GM21528 (cell line): ENCODE data around the gene CBLB.

Experiments used
- ATAC-seq: cut with Tn5 transposase; IDR thresholded peaks from one replicate; pipeline ENCODE4 v1.9.1; 2021; ENCODE audit warnings: mild to moderate bottlenecking, moderate library complexity; ENCODE audit not compliant: unreplicated experiment, low FRiP score

The CBLB gene

DNA sequence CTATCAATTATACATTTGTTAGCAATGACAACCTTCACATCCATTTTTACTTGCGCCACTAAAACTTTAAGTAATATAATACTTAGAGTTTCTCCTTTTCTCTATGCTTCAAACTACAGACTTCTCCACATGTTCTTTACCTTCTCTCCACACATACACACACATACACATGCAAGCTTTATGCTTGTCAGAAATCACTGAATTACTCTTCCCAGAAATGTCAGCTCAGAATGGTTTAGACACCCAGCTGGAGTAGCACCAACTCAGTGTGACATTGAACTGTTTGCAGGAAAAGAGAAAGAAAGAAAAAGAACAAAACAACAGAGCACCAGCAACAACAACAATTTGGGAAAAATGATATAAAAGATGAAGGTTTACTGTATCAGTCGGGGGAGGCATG lies 20.9 kb downstream of the CBLB start:
- no peak for ATAC-seq

DNA sequence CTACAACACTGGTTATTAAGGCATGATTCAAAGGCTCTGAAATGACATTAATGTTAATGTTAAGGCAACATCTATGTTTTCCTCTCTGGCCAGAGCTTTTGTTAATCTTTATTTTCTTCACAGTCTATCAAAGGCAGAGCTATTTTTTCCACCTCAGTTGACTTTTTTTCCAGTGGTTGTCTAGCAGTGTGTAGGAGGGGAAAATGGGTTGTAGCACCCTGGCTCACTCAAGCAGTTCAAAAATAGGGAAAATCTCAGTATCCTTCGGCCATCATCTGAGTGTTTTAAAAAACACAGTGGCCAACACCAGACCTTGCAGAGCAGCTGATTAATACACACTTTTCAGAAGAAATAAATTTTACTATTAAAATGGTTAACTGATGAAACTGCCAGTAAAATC lies 21.4 kb downstream of the CBLB start:
- no peak for ATAC-seq

DNA sequence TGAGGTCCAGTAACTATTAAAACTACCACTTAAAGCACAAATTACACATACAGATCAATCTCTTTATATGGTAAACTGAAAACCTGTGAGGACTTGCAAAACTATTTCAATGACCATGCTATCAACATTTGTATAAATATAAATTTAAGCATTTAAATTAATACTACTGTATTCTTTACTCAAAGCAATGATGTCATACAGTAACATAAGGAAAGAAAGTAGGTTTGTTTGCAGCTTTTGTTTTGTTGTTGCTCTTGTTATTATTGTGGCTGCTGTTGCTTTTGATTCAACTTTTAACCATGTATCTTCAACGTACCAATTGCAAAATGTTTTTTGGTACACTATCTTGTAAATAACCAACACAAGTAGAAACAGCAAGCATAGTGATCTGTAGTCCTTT lies 22.0 kb downstream of the CBLB start:
- ATAC-seq: no peak

DNA sequence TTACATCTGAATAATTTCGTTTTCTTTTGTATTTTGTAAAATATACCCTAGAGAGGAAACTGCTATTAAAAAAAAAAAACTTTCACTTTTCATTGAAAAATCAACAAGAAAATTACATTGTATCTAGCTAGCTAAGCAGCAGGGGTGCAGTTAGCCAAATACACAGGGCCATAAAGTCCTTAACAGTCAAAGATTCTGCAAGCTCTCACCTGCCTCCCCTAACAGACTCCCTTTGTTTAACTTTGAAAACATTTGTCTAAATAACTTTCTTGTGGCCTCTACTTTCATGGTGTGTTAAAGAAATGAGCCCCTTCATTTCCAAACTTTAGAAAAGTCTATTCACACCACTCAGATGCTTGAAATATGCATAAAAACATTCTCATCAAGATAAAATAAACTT lies 23.3 kb downstream of the CBLB start:
- ATAC-seq: no peak

- no peak for ATAC-seq
Measured at GRCh38 chr3:105844704-105845103, 24.1 kb downstream of the CBLB start.

GRCh38 chr3:105843994-105844393 lies 24.8 kb downstream of the CBLB start:
- ATAC-seq: no peak

GRCh38 chr3:105842943-105843342 lies 25.9 kb downstream of the CBLB start:
- no peak for ATAC-seq

DNA sequence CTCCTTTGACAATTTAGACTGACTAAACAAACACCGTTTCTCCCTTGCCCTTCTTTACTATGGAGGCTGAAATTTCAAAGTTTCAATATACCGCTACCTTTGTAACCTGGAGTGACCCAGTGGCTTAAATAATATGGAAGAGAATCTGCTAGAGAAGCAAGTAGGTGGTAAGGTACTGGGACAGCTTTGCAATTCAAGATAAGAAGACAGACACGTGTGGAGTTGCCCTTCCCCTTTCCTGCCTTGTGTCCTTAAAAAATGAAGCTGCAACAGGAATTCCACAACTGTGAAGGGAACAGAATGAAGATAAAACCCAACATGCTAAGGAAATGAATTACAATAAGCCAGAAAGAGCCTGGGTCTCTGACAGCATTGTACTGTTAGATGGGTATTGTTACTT lies 26.4 kb downstream of the CBLB start:
- no peak for ATAC-seq

DNA sequence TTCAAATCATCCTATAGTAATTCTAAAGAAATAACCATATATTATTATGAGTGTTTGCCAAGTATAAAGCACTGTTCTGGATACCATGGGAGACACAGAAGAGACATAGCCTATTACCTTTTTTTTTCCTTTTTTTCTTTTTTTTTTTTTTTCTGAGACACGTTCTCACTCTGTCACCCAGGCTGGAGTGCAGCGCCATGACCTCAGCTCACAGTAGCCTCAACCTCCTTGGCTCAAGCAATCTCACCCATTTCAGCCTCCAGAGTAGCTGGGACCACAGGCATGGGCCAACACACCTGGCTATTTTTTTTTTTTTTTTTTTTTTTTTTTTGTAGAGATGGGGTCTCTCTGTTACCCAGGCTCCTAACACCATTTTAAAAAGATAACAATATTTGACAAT lies 30.9 kb downstream of the CBLB start:
- no peak for ATAC-seq

GRCh38 chr3:105837143-105837740 lies 31.6 kb downstream of the CBLB start:
- peak; percentile 97 for ATAC-seq

DNA sequence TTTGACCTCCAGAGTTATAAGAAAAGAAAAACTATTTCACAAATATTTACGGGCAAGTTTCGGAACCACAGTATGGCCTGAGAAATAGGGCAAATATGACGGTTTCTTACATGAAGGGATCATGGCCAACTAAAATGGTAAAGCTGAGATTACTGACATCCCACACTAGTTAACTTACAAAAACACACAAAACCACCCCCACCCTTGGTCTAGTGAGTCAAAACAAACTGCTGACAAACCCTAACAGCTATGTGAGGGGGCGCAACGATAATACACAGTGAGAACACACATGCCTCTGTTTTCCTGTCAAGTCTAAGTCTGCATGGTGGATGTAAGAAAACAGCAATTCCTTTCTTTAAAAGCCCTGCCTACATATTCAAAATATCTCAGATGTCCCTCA lies 32.3 kb downstream of the CBLB start:
- no peak for ATAC-seq

DNA sequence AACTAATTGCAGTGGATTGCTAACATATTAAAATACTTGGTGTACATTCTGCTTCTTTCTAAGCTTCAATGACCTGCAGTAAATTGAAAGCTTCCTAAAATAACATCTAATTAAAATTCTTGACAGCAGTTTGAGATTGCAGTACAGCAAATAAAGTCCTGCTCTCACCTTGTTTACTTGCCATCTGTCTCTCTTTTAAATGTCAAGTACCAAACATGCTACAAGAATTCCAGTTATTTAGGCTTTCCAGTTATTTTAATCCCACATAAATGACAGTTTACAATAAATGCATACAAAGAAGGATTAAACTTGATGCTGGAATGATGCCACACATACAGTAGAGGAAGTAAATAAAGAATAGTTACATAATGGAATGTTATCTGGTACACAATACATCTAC lies 33.2 kb downstream of the CBLB start:
- ATAC-seq: no peak

GRCh38 chr3:105834768-105835167 lies 34.0 kb downstream of the CBLB start:
- ATAC-seq: no peak

DNA sequence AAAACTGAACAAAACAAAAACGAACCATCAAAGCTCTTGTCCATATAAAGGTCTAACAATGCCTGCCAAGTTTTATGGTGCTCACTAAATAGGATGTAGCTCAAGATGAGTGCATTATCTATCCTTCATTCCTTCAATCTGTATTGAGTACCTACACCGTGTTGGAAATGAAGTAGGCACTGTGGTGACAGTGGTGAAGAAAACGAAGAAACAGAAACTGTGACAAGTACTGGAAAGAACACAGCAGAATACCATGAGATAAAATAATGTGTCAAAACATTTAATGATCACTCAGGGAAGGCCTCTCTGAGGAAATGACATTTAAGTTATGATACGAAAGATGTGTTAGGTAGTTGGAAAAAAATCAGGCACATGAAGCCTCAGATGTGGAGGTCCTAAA lies 36.2 kb downstream of the CBLB start:
- ATAC-seq: no peak

DNA sequence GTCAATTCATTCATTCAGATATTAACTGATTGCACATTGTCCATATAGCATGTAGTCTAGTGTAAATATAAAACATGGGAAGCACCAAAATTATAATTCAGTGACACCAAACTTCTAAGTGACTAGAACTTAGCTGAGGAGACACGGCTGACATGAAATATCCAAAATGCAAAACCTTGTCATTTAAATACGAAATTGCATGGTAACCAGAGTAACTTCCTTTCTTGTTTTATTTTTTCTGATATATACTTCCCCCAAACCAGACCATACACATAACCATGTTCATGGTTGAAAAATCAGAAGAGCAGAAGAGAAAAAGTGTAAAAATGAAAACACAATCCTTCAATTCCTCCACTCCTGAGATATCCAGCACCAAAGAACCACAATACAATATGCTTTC lies 38.0 kb downstream of the CBLB start:
- ATAC-seq: no peak

DNA sequence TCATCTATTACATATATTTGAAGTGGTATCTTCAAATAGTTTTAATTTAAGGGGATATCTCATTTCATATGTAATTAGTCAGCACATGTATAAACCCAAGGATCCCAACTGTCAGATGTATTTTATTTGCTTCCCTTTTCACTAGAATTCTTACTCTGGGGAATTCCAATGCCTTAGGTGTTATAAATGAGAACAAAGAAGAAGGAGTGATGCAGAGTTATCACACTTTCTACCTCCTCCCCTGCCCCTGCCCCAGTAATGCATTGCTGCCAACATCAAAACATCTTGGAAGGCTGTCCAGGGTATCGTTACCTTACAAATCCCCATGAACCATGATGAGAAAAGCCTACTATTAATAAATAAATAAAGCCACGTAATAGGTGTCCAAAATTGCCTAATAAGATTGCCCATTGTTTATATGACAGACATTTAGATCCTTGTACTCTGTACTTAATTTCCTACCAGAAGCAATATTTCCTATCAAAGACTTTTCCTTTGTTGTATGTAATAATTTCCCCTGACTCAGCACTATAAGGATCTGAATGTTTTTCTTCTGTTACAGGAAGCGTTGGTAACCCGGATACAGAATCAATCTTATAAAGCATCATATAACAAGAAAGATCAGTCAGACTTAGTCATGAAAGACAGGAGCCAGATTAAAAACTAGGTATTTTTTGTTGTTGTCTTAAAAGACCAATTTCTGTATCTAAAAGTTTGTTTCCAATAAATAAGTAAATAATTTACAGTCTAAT lies 38.8 kb downstream of the CBLB start:
- no peak for ATAC-seq

- no peak for ATAC-seq
Measured at GRCh38 chr3:105829229-105829628, 39.6 kb downstream of the CBLB start.

DNA sequence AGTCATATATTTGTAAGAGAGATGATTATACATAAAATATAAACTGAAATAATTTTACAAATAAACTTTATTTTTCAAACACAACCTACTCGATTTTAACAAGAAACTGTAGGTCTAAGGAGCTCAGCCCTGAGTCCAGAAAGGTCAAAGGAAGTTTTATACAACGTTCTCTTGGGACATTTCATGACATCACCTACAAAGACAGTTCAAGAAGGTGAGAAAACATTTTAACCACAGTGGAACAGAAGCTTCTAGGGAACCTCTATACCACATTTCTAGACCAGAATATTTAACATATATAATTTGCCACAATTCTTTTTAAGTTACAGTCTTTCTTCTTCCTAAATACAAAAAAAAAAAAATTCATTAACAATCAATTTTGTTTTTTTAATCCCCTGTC lies 40.1 kb downstream of the CBLB start:
- ATAC-seq: no peak

DNA sequence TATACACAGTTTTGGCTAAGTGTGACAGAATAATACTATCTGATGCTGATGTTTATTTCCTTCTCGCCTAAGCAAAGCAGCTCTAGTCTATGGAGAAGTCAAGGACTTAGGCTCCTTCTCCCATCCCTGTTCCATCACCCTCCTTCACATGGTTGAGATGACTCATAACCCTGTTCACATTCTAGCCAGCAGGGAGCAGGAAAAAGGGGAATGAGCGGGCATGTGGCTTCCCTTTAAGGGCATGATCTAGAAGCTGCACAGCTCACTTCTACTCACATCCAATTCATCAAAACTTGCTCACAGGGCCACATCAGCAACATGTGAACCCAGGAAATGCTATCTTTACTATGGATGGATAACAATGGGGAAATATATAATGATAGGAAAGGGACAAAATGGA lies 40.9 kb downstream of the CBLB start:
- no peak for ATAC-seq

GRCh38 chr3:105826778-105827634 lies 41.8 kb downstream of the CBLB start:
- no peak for ATAC-seq

GRCh38 chr3:105824129-105824528 lies 44.7 kb downstream of the CBLB start:
- ATAC-seq: no peak
